GM19328 (cell line): ENCODE results near the gene CDH18.

Source experiments
- ATAC-seq: cut with Tn5 transposase; IDR thresholded peaks from one replicate; pipeline ENCODE4 v1.9.1; 2021; ENCODE audit warnings: mild to moderate bottlenecking, moderate library complexity; ENCODE audit not compliant: unreplicated experiment

Gene CDH18

DNA sequence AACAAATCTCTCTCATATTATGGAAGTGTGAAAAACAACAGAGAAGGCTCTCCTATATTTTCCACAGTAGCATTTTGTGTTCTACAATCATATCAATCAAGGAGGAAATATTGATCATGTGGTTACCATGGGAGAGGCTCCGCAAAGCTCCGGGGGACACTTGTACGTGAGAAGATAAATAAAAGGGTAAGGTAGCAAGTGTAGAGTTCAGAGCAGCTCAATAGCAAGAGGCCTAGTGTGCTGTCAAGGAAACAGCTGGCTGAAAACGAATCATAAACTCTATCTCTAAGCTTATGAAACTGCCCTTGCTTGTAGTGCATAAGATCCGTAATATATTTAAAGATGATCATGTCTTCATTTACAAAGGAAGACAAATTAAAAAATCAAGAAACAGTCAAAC lies 57.5 kb downstream of the CDH18 start:
- ATAC-seq: no peak

DNA sequence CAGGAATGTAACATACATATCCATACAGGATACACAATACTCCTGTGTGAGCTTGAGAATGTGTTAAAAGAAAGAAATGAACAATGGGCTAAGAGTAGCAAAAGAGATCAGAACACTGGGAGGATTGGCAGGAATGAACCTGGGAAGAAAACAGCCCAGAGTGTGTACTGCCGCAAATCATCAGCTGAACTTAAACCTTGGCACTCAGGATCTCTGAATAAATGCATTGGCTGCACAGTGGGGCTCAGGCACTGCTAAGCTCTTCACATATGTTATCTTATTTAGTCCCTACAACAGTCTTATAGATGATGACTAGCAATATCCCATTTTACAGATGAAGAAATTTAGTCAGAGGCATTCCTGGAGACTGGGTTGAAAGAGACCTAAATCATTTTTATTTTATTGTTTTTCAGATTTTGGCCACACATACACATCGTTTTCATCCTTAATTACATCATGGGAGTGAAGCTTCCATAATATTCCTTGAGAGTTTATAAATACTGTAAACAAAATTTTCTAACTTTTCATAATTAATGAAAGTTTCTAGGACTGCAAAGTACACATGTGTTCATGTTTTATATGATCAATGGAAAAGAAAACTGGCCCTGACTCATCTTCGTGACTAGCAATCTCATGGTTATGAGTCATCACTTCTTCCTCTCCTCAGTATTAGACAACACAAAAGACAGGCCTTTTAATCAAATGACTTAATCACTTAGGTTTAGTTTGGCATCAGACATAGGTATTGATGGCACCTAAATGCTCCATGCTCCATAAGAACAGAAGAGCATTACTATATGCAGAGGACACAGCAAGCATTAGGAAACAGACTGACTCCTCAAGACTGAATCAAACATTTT lies 59.2 kb downstream of the CDH18 start:
- no peak for ATAC-seq

DNA sequence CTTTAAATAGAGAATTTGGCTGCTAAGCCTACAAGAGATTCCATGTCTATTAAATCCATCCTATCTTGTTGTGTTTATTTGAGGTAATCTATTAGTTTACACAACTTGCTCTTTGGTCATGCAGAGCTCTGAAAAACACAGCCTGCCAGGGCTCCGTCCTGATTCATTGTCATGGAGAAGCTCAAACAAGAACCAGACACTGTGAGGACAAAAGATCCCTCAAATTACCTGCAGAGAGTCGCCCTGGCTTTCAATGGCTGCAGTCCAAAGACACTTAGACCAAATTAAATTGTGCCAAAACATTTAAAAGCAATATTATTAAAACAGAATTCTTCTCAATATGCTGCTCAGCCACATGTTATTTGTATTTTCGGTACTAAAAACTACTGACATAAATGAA lies 60.1 kb downstream of the CDH18 start:
- ATAC-seq: no peak

DNA sequence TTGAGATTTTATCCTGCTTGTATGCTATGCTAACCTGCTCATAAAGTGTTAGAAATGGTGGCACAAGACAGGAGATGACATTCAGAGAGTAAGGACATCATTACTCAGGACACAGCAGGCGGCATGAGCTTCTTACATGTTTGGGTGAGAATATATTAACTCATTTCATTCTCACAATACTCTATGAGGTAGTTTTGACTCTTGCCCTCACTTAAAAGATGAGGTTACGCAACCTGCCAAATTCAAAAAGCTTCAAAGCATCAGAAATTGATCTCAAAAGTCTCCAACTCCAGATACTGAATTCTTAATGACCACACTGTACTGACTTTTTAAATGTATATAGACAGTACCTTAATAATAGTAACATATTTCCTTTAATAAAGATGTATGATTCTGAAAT lies 60.8 kb downstream of the CDH18 start:
- no peak for ATAC-seq

DNA sequence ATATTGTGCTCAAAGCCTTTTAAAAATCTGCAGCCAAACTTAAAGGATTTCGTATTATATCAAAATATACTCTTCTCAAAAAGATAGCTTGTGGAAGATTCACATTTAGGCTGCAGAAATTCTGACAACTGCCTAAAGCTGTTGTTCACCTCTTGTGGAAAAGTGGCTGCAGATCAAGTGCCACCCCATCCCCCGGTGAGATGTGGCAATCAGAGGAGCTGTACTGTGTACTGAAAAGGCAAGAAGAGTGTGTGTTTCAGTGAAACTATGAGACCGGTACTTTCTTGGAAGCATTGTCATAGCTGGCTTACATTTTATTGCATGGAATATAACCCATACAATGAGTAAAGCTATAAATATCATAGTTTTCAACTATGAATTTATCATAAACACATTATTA lies 64.3 kb downstream of the CDH18 start:
- ATAC-seq: no peak

DNA sequence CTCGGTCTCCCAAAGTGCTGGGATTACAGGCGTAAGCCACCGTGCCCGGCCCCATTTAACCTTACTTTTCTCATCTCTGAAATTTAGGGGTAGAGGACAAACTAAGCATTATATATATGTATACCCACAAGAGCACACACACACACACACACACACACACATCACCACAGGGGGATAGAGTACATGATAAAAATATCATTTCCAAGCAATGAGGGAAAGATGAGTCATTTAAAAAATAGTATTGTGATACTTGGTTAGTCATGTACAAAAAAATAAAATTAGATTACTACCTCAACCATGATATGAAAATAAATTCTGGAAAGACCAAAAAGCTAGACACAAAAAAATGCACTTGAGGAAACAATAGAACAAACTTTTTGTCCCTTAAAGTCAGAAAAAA lies 67.2 kb downstream of the CDH18 start:
- ATAC-seq: no peak

DNA sequence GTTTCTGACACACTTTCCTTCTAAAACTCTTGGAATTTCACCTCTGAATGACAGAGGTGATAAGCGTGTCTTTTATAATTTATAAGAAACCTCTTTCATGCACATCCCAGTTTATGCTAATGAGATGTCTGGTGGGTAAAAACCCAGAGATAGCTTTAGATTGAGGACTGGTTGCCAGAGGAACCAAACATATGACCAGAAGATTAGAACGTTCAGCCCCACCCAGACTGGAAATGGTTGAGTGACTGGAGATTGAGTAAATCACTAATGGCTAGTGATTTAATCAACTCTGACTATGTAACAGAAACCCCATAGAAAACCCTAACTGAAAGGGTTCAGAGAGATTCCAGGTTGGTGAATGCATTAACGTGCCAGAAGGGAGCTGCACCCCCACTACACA lies 69.2 kb downstream of the CDH18 start:
- ATAC-seq: no peak

DNA sequence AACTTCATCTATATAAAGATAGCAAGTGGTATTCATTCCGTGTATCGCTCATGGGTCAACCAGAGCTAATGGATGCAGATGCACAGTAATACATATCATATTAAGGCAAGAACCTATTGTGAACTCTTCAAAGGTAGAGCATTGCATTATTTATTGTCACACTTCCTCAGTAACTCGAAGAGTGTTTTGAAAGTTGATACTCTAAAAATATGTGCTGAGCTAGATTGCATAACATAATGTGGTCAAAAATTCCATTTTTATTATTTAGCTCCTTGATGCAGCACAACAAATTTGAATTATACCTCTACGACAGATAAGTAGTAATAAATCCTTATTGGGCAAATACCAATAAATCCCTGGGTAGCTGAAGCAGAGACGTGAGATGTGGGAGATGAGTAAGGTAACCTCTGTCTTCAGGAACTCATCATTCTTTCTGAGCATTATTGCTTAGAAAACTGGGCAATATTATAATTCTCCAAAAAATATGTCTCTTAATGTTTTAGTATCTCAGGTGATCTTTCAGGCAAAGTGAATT lies 70.3 kb downstream of the CDH18 start:
- ATAC-seq: no peak

DNA sequence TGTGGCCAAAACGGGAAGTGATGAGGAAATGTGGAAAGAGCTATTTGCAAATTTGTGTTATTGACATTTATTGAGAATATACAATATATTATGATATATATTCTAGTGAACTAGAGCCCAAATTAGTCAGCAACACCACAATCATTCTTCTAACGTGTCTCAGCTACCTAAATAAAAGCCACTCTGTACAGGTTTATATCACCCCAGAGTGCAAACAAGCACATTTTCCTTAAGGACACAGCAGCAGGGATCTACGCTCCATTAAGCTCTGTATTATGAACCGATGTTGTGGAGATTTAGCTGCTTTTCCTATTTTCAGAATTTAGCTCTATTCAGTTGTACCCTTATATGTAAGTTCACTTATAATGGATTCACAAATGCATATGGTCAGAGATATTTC lies 77.9 kb downstream of the CDH18 start:
- no peak for ATAC-seq

DNA sequence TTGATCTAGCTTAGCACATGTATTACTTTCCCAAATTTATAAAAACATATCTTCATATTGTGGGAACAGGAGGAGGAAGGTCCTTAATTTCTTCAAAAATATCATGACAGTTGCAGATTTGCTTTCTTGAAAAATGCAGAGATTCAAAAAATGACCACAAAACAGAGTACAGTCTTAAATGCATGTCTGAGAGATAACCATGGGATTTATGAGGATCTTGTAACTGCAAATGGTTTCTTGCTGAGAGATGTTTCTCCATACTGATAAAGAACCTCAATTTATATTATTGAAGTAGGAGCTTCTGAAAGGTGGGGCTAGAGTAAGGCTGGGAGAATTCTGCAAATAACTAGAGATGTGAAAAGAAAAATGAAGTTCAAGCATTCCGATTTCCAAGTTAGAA lies 83.2 kb downstream of the CDH18 start:
- ATAC-seq: no peak

DNA sequence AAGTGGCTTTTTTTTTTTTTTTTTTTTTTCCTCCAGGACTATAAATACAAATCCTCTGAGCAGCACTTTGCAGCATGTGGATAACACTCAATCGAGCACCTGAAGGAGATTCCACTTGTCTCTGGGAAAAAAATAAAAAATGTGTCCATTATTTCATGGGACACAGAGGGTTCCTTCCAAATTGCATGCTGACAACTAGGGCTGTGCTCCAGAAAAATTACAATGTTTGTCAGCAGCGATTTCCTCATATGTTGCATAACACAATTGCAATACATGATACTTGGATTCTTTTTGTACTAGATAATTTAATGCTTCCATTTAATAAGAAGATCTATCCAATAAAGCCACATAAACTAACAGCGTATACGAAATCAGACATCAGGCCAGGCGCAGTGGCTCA lies 84.4 kb downstream of the CDH18 start:
- no peak for ATAC-seq

DNA sequence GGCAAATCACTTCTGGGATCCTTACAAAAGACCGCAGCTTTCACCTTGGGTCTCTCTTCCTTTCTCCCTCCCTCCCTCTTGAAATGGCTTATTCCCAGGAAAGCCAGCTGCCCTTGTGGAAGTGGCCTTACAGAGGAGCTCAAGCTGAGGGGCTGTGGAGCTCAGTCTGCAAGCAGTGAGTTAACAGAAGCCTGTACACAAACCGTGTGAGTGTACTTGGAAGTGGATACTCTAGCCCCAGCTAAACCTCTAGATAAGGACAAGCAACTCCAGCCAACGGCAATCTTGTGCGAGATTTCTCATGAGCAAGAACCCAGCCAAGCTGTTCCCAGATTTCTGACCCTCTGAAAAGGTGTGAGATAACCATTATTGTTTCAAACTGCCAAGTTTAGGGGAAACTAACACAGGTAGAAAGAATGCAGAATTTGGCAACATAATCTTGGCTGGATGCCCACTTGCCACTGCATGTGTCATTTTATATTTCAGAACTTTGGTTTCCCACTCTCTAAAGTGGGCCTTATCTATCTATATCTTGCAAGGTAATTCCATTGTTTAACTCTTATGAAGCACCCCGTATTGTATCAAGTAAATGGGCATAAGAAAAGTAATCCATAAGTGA lies 85.6 kb downstream of the CDH18 start:
- ATAC-seq: no peak

DNA sequence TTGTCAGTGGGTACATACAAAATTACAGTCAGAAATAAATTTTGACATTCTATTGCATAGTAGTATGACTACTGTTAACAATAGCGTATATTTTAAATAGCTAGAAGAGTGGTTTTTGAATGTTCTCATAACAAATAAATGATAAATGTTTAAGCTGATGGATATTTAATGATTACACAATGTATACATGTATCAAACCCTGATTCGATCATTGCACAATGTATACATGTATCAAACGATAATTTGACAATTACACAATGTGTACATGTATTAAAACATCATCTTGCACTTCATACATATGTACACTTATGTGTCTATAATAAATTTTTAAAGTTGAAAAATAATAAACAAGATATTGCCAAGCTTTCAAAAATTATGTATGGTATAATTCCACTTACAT lies 87.7 kb downstream of the CDH18 start:
- ATAC-seq: no peak

DNA sequence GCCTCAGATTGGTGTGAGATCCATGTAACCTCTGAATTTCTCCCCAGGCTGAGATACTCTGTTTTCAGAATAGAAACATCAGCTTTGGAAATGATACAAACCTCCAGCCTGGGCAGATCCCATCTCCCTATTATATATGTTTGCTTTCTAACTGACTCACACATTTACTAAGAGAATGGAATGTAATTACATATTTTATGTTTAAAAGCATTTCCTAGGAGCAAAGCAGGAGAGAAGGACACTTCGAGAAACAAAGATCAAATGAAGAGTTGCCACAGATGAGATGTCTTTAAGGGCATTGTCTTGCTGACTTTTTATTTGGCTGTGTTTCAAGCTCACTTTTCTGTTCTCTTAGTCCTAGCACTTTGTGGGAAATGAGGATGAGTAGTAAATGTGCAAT lies 96.3 kb downstream of the CDH18 start:
- no peak for ATAC-seq

DNA sequence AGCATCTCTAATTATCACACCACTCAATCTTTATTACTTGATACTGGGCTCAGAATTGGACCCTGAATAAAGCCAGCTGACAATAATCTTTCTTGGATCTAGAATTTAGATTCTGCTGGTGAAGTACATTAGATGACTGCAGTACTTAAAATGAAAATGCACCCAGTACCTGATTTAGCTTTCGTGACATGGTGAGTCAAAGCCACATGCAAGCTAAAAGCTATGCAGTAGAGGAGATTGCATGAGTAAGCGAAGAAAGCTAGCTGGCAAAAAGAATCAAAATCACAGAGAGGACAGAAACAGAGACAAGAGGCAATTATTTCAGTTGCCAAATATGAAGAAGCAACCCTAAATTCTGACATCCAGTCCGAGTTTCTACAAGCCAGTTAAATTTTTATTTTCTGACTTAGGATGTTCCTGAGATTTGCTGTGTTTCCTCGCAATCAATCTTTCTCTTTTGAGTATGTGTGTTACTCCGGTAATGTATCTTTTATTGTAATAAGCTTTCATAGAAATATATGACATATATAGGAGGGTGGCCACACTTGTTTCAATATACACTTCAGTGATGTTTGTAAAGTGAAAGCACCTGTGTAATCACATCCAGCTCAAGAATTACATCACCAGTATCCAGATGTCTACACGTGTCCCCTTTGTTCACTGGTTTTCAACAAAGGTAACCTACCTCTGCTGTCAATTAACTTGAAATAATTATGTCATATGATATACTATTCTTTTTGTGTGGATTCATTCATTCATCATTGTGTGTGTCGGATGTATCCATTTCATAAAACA lies 101.7 kb downstream of the CDH18 start:
- ATAC-seq: no peak

DNA sequence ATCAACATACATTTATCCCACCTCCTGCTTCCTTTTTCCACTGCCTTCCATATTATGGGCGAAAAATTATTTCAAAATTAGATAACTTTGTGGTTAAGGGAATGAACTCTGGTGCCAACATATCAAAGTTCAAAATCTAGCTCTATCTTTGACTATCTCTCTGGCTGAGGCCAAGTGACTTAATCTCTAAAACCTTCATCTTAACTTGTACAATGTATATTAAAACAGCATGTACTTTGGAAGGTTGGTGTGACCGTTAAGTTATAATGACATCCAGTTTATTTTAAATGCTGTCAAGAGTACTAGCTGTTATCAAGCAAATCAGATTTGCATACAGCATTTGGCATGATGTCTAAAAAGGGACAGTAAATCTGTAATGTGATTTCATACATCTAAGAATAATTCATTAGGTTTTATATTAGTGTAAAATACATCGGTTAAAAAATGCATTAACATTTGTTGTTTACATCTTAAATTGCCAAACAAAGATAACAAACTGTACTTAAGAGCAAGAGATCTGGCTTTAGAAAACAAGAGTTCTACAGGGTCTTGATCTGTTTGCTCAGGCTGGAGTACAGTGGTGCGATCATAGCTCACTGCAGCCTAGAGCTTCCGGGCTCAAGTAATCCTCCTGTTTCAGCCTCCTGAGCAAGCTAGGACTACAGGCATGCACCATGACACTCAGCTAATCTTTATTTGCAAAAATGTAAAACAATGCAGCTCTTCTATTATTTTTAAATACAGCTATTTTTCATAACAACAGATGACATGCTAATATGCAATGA lies 102.8 kb downstream of the CDH18 start:
- ATAC-seq: no peak

DNA sequence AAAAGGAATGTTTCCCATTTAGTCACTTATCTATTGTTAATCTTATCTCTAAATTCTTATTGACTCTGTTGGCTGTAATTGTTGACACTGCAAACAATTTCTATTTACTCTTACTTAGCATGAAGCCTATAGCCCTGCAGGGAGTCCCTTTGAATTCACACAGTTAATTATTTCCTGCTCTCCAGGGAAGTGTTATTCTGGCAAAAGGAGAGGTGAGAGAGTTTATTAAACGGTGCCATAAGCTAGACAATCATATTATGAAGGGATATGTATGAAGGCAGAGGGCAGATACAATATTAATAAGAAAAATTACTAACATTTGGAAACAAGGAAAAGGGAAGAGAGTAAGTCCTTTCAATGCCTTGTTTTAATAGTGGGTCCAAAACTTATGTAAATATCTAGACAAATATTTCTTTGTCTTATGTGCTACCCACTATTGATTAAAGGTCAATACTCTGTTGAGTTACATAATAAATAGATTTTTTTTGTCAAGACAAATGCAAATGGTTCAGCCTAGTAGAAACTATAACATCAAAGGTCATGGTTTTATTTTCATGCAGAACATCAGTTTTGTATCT lies 107.1 kb downstream of the CDH18 start:
- no peak for ATAC-seq

DNA sequence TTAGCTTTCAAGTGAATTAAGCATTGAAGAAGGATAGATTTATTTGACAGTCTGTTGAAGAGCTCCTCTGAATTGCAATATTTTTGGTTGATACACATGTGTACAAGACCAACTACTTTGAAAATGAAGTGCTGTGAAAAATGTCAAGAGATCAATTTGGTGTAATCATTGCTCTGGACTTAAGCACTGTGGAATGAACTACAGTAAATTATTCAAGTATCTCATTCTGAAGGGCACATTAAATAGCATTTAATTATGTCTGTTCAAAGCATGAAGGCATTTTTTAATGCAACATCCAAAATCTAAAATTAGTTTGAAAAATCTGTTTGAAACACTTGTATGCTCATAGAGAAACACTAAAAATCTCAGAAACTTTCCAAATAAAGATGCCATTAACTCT lies 107.5 kb downstream of the CDH18 start:
- no peak for ATAC-seq

DNA sequence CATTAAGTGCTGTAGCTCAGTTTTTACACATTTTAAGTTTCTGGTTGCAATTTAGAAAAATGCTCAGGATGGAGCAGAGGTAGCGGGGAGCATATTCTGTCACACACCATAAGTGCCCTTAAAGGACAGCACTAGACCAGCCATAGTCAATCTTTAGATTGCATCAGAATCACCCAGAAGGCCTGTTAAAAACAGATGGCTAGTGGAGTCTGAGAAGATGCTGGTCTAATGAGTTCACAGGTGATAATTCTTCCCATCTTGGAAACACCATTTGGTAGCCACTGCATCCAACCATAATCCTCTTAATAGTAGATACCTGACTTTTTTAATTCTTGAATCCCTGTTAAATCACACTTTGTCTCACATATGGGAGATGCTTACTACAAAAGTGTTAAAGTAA lies 113.2 kb downstream of the CDH18 start:
- ATAC-seq: no peak

DNA sequence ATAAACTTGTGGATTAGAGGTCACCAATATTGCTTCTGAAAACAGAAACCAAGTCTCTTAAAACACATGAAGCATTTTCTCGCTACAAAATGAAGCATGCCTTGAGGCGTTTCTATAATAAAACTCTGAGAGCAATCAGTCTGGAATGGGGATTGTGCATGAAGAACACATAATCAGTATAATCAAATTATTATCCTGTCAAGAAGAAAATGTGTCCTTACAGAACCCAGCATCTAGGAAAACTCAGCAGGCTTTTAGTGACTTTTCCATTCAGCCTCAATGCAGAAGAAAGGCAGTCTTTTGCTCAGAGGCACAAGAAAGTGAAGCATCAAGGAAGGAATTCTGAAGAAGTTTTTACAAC lies 121.9 kb downstream of the CDH18 start:
- no peak for ATAC-seq
